Endothelial cell of umbilical vein (primary cell): ENCODE measurements around the gene MAEA. TPM values are rescaled to one million over a fixed set of nuclear protein-coding genes. Genes with fewer than 3 reads are reported as not detected.

Experiments used
- BruUV-seq: library from RNA; stranded (reverse); fragments of 400-500 nt; replicated peaks from 2 replicates; lab custom pipeline; 2021; lab: Mats Ljungman, UMichigan
- CTCF ChIA-PET: fragments of 300-600, 350-600 bp; sonication (Branson Sonifier 250); formaldehyde crosslinking; loops from one replicate; lab custom pipeline; 2021; ENCODE audit warnings: antibody characterized with exemption, inconsistent platforms; lab: Charles Lee
- POLR2A ChIA-PET: fragments of 300-600, 350-600 bp; sonication (Branson Sonifier 250); formaldehyde crosslinking; loops from one replicate; lab custom pipeline; 2021; ENCODE audit warnings: antibody characterized with exemption, inconsistent platforms; lab: Charles Lee
- DNase-seq: peaks from one replicate; pipeline ENCODE4 v3.0.0-alpha.2; 2011; ENCODE audit warnings: low read depth, low spot score
- FAIRE-seq: peaks from 2 replicates; lab custom pipeline; 2011; peaks lifted over from hg19 to GRCh38; lab: Jason Lieb, UNC
- H2AFZ ChIP-seq: 2 replicates; pipeline ENCODE4 v1.6.0; 2012; ENCODE audit warnings: low read depth, low read length, control low read depth, inconsistent platforms
- H3K27ac ChIP-seq: 2 replicates; pipeline ENCODE4 v1.5.1; 2011; ENCODE audit warnings: low read depth, mild to moderate bottlenecking, control low read depth, low read length, moderate library complexity; ENCODE audit not compliant: insufficient read depth
- H3K27me3 ChIP-seq, 2 experiments: 2 replicates each; pipeline versions ENCODE4 v1.6.0 to v1.6.1; 2011; ENCODE audit warnings: low read length in 2 of 2, mixed read lengths in 1 of 2; ENCODE audit not compliant: control insufficient read depth in 2 of 2, insufficient read depth in 2 of 2
- H3K36me3 ChIP-seq, 2 experiments: 2 replicates in 1 of 2; 3 replicates in 1 of 2; pipeline ENCODE4 v1.5.1; 2011; ENCODE audit warnings: low read length in 2 of 2, mild to moderate bottlenecking in 1 of 2, moderate library complexity in 1 of 2; ENCODE audit not compliant: control insufficient read depth in 2 of 2, insufficient read depth in 2 of 2; ENCODE audit errors: extremely low read depth in 1 of 2
- H3K4me1 ChIP-seq: 3 replicates; pipeline ENCODE4 v1.5.1; 2011; ENCODE audit warnings: mild to moderate bottlenecking, low read length; ENCODE audit not compliant: control insufficient read depth, insufficient read depth; ENCODE audit errors: extremely low read depth
- H3K4me2 ChIP-seq: 2 replicates; pipeline ENCODE4 v1.6.1; 2011; ENCODE audit warnings: low read length, control low read depth, mixed read lengths; ENCODE audit not compliant: insufficient read depth
- H3K4me3 ChIP-seq, 3 experiments: fragments of 200-600 bp in 1 of 3; sonication (generic), shearing (Covaris generic) in 1 of 3; replicated peaks in 1 of 3; 2 replicates each; pipeline ENCODE4 v1.5.1; 2011 to 2016; ENCODE audit warnings: control low read depth in 3 of 3, low read length in 3 of 3, mild to moderate bottlenecking in 2 of 3, inconsistent platforms in 1 of 3, low read depth in 1 of 3, moderate library complexity in 1 of 3; ENCODE audit not compliant: insufficient read depth in 1 of 3
- H3K79me2 ChIP-seq: 2 replicates; pipeline ENCODE4 v1.6.0; 2012; ENCODE audit warnings: low read length, inconsistent platforms; ENCODE audit not compliant: control insufficient read depth, insufficient read depth
- H3K9ac ChIP-seq: replicated peaks from 2 replicates; pipeline ENCODE3; 2011; ENCODE audit warnings: low read length, control low read depth; ENCODE audit not compliant: insufficient read depth; ENCODE audit errors: extremely low read depth
- H3K9me1 ChIP-seq: replicated peaks from 3 replicates; pipeline ENCODE4 v1.6.0; 2011; ENCODE audit warnings: mild to moderate bottlenecking, low read length; ENCODE audit not compliant: control insufficient read depth, insufficient read depth; ENCODE audit errors: extremely low read depth
- H3K9me3 ChIP-seq: replicated peaks from 2 replicates; pipeline ENCODE4 v1.5.1; 2012; ENCODE audit warnings: low read length, inconsistent platforms; ENCODE audit not compliant: control insufficient read depth, insufficient read depth
- H4K20me1 ChIP-seq: replicated peaks from 2 replicates; pipeline ENCODE3; 2011; ENCODE audit warnings: mild to moderate bottlenecking, low read length; ENCODE audit not compliant: control insufficient read depth, insufficient read depth; ENCODE audit errors: extremely low read depth
- EZH2 ChIP-seq: IDR thresholded peaks from 2 replicates; pipeline ENCODE4 v1.6.1; 2012; ENCODE audit warnings: borderline replicate concordance, low read depth, mild to moderate bottlenecking, moderate library complexity, low read length, inconsistent platforms; ENCODE audit not compliant: severe bottlenecking
- GATA2 ChIP-seq: IDR thresholded peaks from 2 replicates; pipeline ENCODE4 v1.7.0; 2011; ENCODE audit warnings: low read depth, mild to moderate bottlenecking, moderate library complexity, mixed read lengths, low read length; ENCODE audit not compliant: insufficient read length, insufficient read depth
- JUN ChIP-seq: IDR thresholded peaks from 2 replicates; pipeline ENCODE4 v1.6.1; 2011; ENCODE audit warnings: borderline replicate concordance, low read depth; ENCODE audit not compliant: insufficient read length, insufficient read depth
- POLR2A ChIP-seq: IDR thresholded peaks from 2 replicates; pipeline ENCODE4 v1.6.1; 2012; ENCODE audit warnings: low read depth, mild to moderate bottlenecking, control low read depth, low read length
- POLR2AphosphoS5 ChIP-seq: IDR thresholded peaks from 2 replicates; pipeline ENCODE4 v1.6.1; 2012; ENCODE audit warnings: low read depth, mild to moderate bottlenecking, control low read depth, low read length, moderate library complexity; ENCODE audit not compliant: insufficient read depth
- dilution Hi-C: fragments of 300-500 bp; cut with MboI; formaldehyde crosslinking; loops from one replicate; pipeline ENCODE4 v1.15.0; 2019; ENCODE audit warnings: low sequenced_read_pairs; ENCODE audit not compliant: extremely low pct_ligation_motif_present
- intact Hi-C: fragments of 100-400 bp; cut with micrococcal nuclease; formaldehyde crosslinking; loops from one replicate; pipeline ENCODE4 v1.10.0; 2022
- polyA plus RNA-seq, 4 experiments: library from polyadenylated mRNA; depleted of rRNA in 3 of 4; stranded (reverse) in 3 of 4; unstranded in 1 of 4; fragments of >200 nt; gene quantifications; 2 replicates each; pipeline versions ENCODE4 v1.2.1 to v1.2.3, GENCODE V29; 2011 to 2012; ENCODE audit warnings: missing spikeins in 1 of 4
- total RNA-seq: library from RNA; stranded (reverse); gene quantifications from 2 replicates; pipeline ENCODE4 v1.2.3, GENCODE V29; 2021
- TF ChIP-seq, protein P1 (sequence below), 2 donors: IDR thresholded peaks; 1 replicate in 1 of 2; 2 replicates in 1 of 2; pipeline ENCODE4 v1.5.1; 2011; ENCODE audit warnings: low read length in 2 of 2, mild to moderate bottlenecking in 2 of 2, moderate library complexity in 2 of 2, control low read depth in 1 of 2, inconsistent platforms in 1 of 2, low read depth in 1 of 2; ENCODE audit not compliant: insufficient read depth in 1 of 2; ENCODE audit errors: extremely low read depth in 1 of 2

Gene MAEA
- total and polyA plus RNA-seq, 2 donors (not counting 3 experiments of a cell fraction or from before 2014, with no cell fraction given) = 66.0 to 108 TPM

DNA sequence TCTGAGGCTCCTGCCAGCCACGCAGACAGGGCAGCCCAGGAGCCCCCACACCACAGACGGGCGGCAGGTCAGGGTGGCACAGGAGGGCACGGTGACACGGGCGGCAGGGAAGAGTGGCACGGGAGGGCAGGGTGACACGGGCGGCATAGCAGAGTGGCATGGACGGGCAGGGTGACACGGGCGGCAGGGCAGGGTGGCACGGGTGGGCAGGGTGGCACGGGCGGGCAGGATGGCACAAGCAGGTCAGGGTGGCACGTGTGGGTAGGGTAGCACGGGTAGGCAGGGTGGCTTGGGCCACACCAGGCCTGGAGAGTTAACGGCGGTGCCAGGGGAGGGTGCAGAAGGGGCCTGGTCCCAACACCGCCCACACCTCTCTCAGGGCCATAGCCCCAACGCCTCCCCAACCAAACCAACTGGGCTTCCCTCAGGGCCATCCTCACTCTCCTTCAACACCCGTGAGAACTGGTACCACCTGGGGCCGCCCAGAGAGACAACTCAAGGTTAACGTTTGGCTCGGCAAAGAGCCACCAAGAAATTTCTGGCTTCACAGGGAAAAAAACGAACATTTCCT lies 44.1 kb upstream of the MAEA start:
- Histone ChIP-seq H3K4me3 (no peak overlapping the region), H3K9me3 (no peaks in the 10 kb centered on the region), H3K79me2 (peaks cover 79% of the 10 kb centered on the region), H3K36me3 (peaks cover 3 to 5% of the 10 kb centered on the region in 2 experiments), H3K4me2 (no peak overlapping the region), H3K27me3 (no peaks in the 10 kb centered on the region), H2AFZ (no peak overlapping the region), H3K4me1 (peaks cover 18% of the 10 kb centered on the region), H3K9ac (no peak overlapping the region), H3K27ac (no peak overlapping the region), H3K9me1 (no peaks in the 10 kb centered on the region), H4K20me1 (no peaks in the 10 kb centered on the region)
- DNase-seq = no peak
- TF ChIP-seq EZH2 = no peak
- no peak for TF ChIP-seq JUN
- TF ChIP-seq POLR2AphosphoS5 = no peak
- no peak for TF ChIP-seq GATA2
- TF ChIP-seq, protein P1, sequence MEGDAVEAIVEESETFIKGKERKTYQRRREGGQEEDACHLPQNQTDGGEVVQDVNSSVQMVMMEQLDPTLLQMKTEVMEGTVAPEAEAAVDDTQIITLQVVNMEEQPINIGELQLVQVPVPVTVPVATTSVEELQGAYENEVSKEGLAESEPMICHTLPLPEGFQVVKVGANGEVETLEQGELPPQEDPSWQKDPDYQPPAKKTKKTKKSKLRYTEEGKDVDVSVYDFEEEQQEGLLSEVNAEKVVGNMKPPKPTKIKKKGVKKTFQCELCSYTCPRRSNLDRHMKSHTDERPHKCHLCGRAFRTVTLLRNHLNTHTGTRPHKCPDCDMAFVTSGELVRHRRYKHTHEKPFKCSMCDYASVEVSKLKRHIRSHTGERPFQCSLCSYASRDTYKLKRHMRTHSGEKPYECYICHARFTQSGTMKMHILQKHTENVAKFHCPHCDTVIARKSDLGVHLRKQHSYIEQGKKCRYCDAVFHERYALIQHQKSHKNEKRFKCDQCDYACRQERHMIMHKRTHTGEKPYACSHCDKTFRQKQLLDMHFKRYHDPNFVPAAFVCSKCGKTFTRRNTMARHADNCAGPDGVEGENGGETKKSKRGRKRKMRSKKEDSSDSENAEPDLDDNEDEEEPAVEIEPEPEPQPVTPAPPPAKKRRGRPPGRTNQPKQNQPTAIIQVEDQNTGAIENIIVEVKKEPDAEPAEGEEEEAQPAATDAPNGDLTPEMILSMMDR (IDR thresholded peaks at IDR 0.05; ENCODE audit: extremely low read depth in 1 of 2, insufficient read depth in 1 of 2, low read depth in 1 of 2, low read length in 2 of 2) = no peak
- no peak for TF ChIP-seq POLR2A
- ChIA-PET POLR2A (no interaction called here), CTCF (no interaction called here)
- intact Hi-C loops = no loop called here
- FAIRE-seq = no peak
- dilution Hi-C loops = no loop called here
- BruUV-seq = no TSS peak
